NK-92 (cell line): ENCODE results near the gene MMEL1.

Experiments
- DNase-seq: peaks from one replicate; lab custom pipeline; 2025; ENCODE audit not compliant: unreplicated experiment; lab: John Stamatoyannopoulos, UW

Gene MMEL1

DNA sequence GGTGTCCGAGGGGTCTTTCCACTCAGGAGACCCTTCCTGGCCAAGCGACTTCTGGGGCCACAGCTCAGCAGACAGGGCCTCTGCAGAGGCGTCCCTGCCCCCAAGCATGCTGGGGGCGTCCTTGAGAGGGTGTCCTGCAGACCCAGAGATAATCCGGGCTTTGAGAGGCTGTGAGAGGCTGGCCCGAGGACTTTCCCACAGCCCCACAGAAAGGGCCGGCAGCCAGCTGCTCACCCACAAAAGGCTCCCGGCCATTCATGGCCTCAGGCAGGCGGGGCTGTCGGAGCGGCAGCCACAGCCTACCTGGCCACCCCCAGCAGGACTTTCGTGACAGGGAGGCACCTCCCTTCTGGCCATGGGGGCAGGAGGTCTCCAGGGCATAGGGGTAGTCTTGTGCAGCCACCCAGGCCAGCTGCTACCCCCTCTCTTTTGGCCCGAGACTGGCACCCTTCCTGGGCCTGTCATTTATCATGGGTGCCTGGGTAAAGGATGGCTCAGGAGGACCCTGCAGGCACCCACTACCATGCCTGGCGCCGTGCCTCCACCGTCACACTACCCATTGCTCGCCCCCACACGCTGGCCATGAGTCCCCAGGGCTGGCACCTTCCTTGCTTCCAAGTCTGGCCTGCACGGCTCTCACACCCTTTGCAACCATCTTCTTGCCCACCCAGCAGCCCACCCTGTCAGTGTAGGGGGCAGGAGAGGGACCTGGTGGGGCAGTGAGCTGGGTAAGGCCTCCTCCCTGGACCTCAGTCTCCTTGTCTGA is 87.8 kb downstream of the MMEL1 start:
- DNase-seq: no peak

DNA sequence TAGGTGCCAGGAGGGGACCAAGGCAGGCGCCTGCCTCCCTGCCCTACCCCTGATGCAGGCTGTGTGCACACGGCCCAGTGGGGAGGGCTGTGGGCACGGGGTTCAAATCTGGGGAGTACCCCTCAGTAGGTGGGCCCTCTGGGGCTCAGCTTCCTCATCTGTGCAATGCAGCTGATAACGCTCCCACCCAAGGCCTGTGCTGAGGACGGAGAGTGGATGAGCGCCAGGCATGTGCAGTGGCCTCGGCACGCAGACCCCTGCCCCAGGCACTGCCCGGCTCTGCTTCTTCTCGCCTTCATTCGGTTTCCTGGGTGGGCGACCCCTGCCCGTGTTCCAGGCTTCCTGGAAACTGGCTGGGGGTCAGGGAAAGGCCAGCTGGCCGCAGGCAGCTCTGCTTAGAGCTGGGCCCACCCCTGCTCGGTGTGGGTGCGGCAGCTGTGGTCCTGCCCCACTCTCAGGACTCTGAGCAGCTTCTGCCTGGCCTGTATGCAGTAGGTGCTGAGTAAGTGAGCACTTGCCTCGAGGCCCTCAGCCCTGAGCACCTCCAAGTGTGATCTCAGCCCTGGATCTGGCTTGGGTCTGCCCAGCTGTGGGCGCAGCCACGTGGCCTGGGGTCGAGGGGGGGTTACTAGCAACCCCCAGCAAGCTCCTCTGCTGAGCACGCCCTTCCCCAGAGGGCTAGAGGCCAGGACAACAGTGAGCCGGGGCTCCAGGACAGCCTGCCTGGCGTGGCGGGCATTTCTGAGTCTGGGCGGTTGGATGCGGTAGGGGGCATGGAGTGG is 88.5 kb downstream of the MMEL1 start:
- no peak for DNase-seq

DNA sequence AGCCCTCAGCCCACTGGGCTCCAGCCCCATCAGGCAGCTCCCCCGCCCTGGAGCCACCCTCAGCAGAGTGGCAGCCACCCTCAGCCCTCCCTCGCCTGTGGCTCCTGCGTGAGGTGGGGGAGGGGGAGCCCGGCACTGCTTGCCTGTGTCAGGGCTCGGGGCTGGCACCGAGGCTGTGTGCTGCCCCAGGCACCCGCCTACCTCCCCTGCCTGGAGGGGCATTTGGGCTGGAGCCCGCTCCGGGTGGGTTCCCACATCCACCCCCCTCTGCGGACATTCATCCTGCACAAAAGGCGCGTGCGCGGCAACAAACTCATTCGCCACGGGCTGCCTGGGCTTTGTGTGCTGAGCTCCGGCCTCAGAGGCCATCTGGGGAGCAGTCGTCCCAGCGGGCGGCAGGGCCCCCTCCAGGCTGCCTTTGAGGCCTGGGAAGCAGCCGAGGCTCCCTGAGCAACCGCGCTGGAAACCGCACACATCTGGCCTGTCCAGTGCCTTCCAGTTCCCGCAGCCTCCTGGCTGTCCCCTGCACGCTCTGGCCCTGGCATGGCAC is 89.2 kb downstream of the MMEL1 start:
- DNase-seq: no peak

DNA sequence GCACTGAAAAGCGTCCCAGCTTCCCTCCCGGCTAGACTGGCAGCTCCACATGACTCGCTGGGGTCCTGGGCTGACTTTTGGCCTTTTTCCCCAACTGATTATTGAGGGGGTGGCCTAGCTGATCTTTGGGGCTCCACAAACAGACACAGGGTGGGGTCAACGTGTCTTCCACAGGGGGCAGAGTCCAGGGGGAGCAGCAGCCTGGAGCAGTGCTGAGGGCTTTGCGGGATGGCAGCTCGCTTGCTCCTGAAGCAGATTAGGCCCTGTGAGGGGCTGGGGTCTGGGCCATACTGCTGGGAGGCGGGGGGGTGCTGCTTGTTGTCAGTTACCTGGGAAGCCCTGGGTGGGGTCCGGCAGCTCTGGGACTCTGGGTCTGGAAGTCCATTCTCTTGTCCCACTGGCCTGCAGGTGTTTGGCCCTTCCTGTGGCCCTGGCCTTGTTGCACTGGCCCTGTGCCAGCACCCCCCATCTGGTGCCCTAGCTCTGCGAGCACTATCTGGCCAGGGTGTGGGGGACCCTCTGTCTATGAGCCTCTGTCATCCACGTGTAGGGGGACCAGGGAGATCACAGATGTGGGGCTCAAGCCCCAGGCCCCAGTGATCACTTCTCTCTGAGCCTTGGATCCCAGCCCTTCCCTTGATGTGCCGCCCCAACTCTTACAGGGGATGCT is 90.4 kb downstream of the MMEL1 start:
- no peak for DNase-seq

DNA sequence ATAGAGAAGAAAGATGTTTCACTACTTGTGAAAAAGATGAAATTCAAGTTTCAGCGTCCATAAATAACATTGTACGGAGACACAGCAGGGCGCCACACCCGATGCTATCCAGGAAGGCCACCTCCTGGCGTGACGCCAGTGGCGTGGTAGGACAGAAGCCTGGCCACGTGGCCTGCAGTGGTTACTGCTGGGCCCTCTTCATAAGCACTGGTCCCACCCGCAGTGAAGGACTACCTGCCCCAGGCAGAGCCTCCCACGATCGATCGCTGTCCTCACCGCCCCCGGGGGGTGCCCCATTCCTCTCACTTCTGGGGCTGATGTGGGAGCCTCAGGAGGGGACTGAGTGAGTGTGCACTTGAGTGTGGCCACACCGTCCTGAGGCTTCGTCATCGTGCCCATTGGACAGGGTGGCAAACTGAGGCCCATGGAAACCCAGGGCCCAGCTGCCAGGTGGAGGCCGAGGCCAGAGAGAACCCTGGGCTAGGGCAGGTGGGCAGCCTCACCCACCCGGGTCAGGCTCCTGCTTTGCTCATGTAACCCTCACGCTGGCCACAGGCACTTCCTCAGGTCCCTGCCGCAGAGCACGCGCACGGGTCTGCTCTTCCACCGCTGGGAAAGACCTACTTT is 91.1 kb downstream of the MMEL1 start:
- DNase-seq: no peak

DNA sequence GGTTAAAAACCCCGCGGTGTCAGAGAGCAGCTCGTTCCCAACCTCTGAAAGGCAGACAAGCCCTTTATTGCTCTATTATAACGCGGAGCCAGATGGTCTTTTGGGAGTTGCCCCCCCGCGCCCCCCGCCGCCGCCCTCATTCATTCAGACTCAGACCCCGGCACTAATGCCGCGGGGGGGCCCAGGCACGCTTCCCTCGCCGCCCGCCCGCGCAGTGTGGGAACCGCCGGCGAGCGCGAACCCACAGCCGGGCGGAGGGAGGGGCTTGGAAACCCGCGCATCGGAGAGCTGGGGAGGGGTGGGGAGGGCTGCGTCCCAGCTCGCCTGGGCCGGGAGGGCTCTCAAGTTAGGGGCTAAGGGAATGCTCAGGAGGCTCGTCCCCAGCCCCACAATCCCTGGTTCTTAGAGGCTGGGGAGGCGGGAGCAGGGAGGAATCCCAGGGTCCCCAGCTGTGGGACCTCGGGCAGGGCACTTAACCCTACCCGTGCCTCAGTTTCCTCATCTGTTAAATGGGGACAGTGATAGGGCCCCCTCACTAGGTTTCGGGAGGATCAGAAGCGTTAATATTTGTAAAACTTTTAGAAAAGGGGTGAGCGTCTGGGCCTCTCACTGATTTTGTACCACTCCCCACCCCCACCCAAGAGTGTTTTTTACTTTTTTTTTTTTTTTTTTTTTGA is 91.9 kb downstream of the MMEL1 start:
- no peak for DNase-seq
